ENCODE results near the gene TAL1. TPM values are rescaled to one million over a fixed set of nuclear protein-coding genes. Genes with fewer than 3 reads are reported as not detected.
A peak's percentile ranks its signal among the peaks of the same experiment; 100 is the strongest.

TAL1 gene
- total RNA-seq, 1 donor from 2014 or later: 13.9 TPM

- Histone ChIP-seq H3K36me3 (no peaks in the 10 kb centered on the region), H3K27me3 (no peaks in the 10 kb centered on the region), H3K27ac (no peak overlapping the region), H3K4me3 (no peak overlapping the region), H3K9me3 (no peaks in the 10 kb centered on the region), H3K4me1 (no peaks in the 10 kb centered on the region)
- DNase-seq (ENCODE audit: low spot score in 2 of 2): peak in 1 of 2 donors; percentile 53
- intact Hi-C loops (cut with DNase I): no loop called here
- TF ChIP-seq CTCF (IDR thresholded peaks at IDR 0.05): no peak
Observed at GRCh38 chr1:47216278-47217059, 15.6 kb downstream of the TAL1 start.

GRCh38 chr1:47215713-47216112, 16.3 kb downstream of the TAL1 start:
- Histone ChIP-seq H3K36me3 (no peaks in the 10 kb centered on the region), H3K4me1 (no peaks in the 10 kb centered on the region), H3K4me3 (no peak overlapping the region), H3K27ac (no peak overlapping the region), H3K27me3 (no peaks in the 10 kb centered on the region), H3K9me3 (no peaks in the 10 kb centered on the region)
- peak in 1 of 2 donors; percentile 43 for DNase-seq (ENCODE audit: low spot score in 2 of 2)
- intact Hi-C loops (cut with DNase I): no loop called here
- no peak for TF ChIP-seq CTCF (IDR thresholded peaks at IDR 0.05)

GRCh38 chr1:47214549-47214948, 17.5 kb downstream of the TAL1 start:
- no peak for TF ChIP-seq CTCF (IDR thresholded peaks at IDR 0.05)
- H3K27ac ChIP-seq: no peak overlapping the region

GRCh38 chr1:47213230-47213963, 18.6 kb downstream of the TAL1 start:
- Histone ChIP-seq H3K4me3 (no peak overlapping the region), H3K27me3 (no peaks in the 10 kb centered on the region), H3K27ac (no peak overlapping the region), H3K9me3 (no peaks in the 10 kb centered on the region), H3K36me3 (no peaks in the 10 kb centered on the region), H3K4me1 (no peaks in the 10 kb centered on the region)
- DNase-seq (ENCODE audit: low spot score in 2 of 2): peak in 1 of 2 donors; percentile 43
- intact Hi-C loops (cut with DNase I): no loop called here
- no peak for TF ChIP-seq CTCF (IDR thresholded peaks at IDR 0.05)

More at GRCh38 chr1:47214549-47214948, 17.5 kb downstream of the TAL1 start:
- no peaks in the 10 kb centered on the region for H3K4me1 ChIP-seq
- peak in 1 of 2 donors; percentile 59 for DNase-seq (ENCODE audit: low spot score in 2 of 2)
- H3K36me3 ChIP-seq: no peaks in the 10 kb centered on the region
- intact Hi-C loops (cut with DNase I): no loop called here
- H3K27me3 ChIP-seq: no peaks in the 10 kb centered on the region
- no peaks in the 10 kb centered on the region for H3K9me3 ChIP-seq
- H3K4me3 ChIP-seq: no peak overlapping the region

GRCh38 chr1:47212636-47213229, 19.3 kb downstream of the TAL1 start:
- H3K27ac ChIP-seq: no peak overlapping the region
- H3K27me3 ChIP-seq: no peaks in the 10 kb centered on the region
- no peaks in the 10 kb centered on the region for H3K4me1 ChIP-seq
- intact Hi-C loops (cut with DNase I): no loop called here
- TF ChIP-seq CTCF (IDR thresholded peaks at IDR 0.05): no peak
- no peak overlapping the region for H3K4me3 ChIP-seq
- no peaks in the 10 kb centered on the region for H3K9me3 ChIP-seq
- H3K36me3 ChIP-seq: no peaks in the 10 kb centered on the region
- DNase-seq (ENCODE audit: low spot score in 2 of 2): peak in 1 of 2 donors; percentile 59

Data from ascending aorta (tissue), 2 donors.